NCI-H2196 treated with DMSO at 0.1 percent for 48 hours (cell line): ENCODE data around the gene ERAP2.

Source experiments
- DNase-seq: peaks from one replicate; lab custom pipeline; 2025; ENCODE audit not compliant: unreplicated experiment; lab: John Stamatoyannopoulos, UW

ERAP2 gene

GRCh38 chr5:96957254-96958049 is 81.2 kb downstream of the ERAP2 start:
- DNase-seq, result no peak

- DNase-seq, result no peak
Measured at GRCh38 chr5:96958977-96959376, 82.7 kb downstream of the ERAP2 start.

- DNase-seq, result no peak
Measured at GRCh38 chr5:96961053-96961452, 84.8 kb downstream of the ERAP2 start.

- no peak for DNase-seq
Measured at GRCh38 chr5:96962540-96962991, 86.3 kb downstream of the ERAP2 start.

DNA sequence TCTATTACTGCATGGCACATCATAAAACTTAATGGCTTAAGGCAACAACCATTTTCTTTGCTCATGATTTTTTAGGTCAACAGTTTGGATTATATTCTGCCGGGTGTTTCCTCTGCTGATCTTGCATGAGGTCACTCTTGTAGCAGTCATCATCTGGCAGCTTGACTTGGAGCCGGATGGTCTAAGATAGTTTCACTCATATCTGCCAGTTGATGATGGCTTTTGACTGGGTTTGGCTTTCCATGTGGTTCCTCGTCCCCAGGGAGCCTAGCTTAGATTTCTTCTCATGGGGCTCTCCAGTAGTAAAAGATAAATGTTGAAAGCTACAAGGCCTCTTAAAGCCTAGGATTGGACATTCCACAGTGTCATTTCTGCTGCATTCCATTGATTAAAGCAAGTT is 87.0 kb downstream of the ERAP2 start:
- peak; percentile 2 for DNase-seq

GRCh38 chr5:96966801-96967200 is 90.5 kb downstream of the ERAP2 start:
- DNase-seq, result no peak

DNA sequence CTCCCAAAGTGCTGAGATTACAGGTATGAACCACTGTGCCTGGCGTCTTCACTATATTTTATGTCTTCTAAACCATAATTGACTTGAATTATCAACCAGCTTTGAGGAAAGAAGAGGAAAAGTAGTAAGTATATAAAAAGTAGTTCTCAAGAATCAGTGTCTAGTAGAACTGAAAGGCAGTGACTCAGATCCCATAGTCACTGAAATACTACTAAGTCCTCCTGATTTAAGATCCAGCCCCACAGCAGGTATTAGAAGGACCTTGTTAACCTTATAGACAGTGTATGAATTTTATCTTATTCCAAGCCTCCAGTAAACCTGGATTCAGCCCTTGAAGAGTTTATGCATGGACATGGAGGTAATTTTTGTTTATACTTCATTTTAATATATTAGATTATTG is 91.1 kb downstream of the ERAP2 start:
- DNase-seq, result no peak

DNA sequence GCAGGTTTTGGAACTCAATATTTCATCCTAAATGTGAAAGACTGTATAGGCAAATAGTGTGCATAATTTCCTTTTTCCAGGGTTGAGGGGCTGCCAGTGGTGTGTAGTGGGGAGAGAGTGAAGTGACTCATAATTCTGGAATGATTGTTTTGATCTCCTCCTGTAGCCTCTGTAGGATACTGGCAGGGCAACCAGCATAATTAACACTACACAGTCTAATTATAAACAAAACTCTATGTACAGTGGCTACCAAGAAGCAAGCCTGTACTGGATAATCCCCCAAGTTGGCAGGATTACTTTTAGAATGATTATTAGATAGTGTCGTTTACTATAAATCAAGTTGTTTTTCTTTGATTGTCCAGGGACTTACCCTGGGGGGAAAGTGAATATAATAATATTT is 91.8 kb downstream of the ERAP2 start:
- DNase-seq, result no peak

DNA sequence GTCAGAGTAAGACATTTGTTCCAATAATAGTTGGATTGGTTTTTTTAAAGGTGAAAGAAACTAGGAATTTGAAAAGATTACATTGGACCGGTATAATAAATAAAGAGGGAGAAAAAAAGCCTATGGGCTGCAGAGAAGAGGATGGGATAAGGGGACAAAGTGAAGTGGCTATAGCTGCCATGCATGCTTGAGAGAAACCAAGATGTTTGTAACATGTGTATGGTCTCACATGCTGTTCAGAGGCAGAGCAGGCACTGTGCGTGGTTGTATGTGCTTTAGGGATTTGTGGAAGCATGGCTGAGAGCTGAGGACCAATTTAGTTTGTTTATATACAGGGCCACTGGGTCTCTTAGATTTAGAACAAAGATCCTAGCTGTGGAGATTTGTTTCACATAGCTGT is 92.3 kb downstream of the ERAP2 start:
- DNase-seq, result no peak
